Globus pallidus (tissue), 1 donor: ENCODE data around the gene TFIP11.

Source experiments
- DNase-seq: peaks from one replicate; pipeline ENCODE4 v3.0.0-alpha.2; 2015; ENCODE audit warnings: low spot score

TFIP11 gene

GRCh38 chr22:26479043-26479791 lies 33.1 kb downstream of the TFIP11 start:
- DNase-seq: peak; percentile 12

- no peak for DNase-seq
Observed at GRCh38 chr22:26477341-26477731, 34.9 kb downstream of the TFIP11 start.

GRCh38 chr22:26476705-26477340 lies 35.5 kb downstream of the TFIP11 start:
- no peak for DNase-seq

- no peak for DNase-seq
Observed at GRCh38 chr22:26474682-26475081, 37.6 kb downstream of the TFIP11 start.

- DNase-seq: no peak
Observed at GRCh38 chr22:26471522-26471921, 40.8 kb downstream of the TFIP11 start.

- no peak for DNase-seq
Observed at GRCh38 chr22:26470807-26471206, 41.5 kb downstream of the TFIP11 start.

GRCh38 chr22:26466196-26466595 lies 46.1 kb downstream of the TFIP11 start:
- no peak for DNase-seq

GRCh38 chr22:26464312-26464711 lies 48.0 kb downstream of the TFIP11 start:
- DNase-seq: no peak

- no peak for DNase-seq
Observed at GRCh38 chr22:26463688-26464087, 48.6 kb downstream of the TFIP11 start.

GRCh38 chr22:26463101-26463661 lies 49.1 kb downstream of the TFIP11 start:
- DNase-seq: no peak

- no peak for DNase-seq
Observed at GRCh38 chr22:26462641-26463040, 49.6 kb downstream of the TFIP11 start.

- no peak for DNase-seq
Observed at GRCh38 chr22:26462051-26462450, 50.2 kb downstream of the TFIP11 start.

GRCh38 chr22:26461188-26461810 lies 51.0 kb downstream of the TFIP11 start:
- DNase-seq: peak; percentile 16

GRCh38 chr22:26460202-26460601 lies 52.1 kb downstream of the TFIP11 start:
- DNase-seq: no peak

GRCh38 chr22:26457661-26458272 lies 54.5 kb downstream of the TFIP11 start:
- no peak for DNase-seq

GRCh38 chr22:26453812-26454500 lies 58.3 kb downstream of the TFIP11 start:
- no peak for DNase-seq

GRCh38 chr22:26453216-26453615 lies 59.1 kb downstream of the TFIP11 start:
- no peak for DNase-seq

GRCh38 chr22:26452236-26453016 lies 59.8 kb downstream of the TFIP11 start:
- DNase-seq: no peak

- DNase-seq: no peak
Observed at GRCh38 chr22:26450453-26451185, 61.7 kb downstream of the TFIP11 start.

- DNase-seq: no peak
Observed at GRCh38 chr22:26448941-26449340, 63.3 kb downstream of the TFIP11 start.
